GM18519 (cell line): ENCODE data around the gene SH2D7.

Experiments used
- ATAC-seq: cut with Tn5 transposase; IDR thresholded peaks from one replicate; pipeline ENCODE4 v1.9.1; 2021; ENCODE audit warnings: mild to moderate bottlenecking, moderate library complexity; ENCODE audit not compliant: unreplicated experiment, low FRiP score

SH2D7 gene

GRCh38 chr15:78092261-78093041 is at the start of gene SH2D7:
SH2D7 (plus strand) TSS chr15:78092561; CDS start chr15:78092585, 24 bp downstream.
- ATAC-seq: no peak

DNA sequence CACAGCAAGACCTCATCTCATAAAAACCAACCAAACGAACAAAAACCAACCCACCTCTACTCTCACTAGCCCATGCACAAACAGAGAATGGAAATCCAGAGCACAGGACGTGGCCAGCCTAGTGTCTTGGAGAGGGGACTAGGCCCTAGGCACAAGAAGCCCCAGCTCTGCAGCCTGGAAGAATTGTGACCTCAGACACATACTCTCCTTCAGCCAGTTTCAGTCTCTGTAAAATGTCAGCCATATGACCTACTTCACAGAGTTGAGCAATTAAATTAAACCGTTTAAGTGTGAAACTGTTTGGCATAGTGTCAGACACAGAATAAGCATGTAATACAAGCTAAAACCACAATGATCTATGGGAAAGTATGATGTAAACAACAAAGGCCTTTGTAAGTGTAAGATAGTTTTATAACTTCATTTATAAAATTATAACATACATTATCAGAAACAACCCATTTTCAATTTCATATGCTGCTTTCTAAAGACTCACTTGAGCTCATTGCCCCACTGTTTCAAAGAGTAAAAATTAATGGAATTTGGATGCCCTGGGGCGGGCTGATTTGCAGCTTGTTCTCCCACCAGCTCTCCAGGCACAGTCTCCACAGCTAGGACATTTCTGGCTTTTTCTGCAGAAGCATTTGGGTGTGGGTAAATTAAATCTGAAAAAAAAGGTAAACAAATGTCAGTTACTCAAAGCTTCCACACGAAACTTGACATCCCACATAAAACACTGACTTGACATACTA is 47.8 kb upstream of the SH2D7 start:
- ATAC-seq: no peak

DNA sequence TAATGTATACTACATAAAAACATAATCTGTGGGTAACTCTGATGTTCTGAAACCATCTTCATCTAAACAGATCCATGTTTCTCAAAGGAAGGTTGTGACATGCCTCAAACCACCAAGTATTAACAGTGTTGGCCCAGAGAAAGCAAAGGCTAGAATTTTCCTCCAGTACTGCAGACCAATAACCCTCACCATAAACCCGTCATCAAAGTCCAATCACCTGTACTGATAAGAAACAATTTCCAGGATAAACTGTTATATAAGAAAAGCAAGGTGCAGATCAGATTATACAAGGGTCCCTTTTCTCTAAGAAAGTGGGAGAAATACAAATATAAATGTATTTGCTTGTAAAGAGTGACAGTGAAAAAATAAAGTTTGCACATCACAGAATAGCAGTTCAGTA is 47.2 kb upstream of the SH2D7 start:
- ATAC-seq: no peak

GRCh38 chr15:78046796-78047341 is 45.5 kb upstream of the SH2D7 start:
- no peak for ATAC-seq

DNA sequence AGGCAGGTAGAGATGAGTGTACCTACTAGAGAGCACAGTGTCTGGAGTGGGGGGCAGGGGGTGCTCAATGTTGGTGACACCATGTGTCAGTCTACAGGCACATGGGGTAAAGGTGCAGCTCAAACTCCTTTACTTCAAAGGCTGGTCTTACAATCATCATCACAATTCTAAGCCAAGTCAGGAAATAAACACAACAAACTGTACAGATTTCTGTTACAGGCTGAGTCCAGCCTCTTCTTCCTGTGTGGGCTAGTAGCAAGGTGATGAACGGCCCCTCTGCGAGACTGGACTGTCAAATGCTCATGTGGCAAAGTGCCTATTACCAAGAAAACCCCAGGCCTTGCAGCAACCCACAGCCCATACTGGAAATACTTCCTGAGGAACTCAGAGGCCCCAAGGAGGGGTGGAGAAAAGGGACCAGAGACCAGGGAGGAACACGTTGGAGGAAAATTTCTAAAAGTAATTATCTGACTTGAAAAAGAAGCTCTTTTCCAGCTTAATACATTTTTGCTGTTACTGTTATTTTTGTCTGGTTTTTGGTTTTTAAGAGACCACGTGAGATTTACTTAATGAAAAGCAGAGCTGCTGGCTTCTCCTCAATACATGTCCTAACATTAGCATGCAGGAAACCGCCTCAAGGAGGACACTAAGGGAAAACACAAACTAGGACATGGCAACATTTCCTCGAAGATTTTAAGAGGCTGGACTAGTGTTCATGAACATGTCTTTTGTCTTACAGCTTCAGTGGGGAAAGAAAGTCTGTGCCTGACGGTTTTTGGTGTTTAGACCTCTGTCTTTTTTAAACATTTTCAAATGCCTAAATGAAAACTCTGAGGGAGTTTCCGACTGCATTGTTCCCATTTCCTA is 44.4 kb upstream of the SH2D7 start:
- ATAC-seq: no peak

DNA sequence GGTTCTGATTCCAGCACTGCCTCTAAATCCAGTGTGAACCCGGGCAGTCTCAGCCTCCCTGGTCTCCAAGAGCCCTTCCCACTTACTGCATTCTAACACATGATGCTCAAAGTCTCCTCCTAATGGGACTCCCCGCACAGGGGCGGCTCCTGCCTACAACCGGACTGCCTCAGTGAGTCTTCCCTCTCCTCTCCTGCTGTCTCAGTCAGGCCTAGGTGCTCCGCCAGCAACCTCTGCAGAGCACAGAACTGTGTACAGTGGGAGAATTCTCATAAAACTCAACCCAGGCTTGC is 43.8 kb upstream of the SH2D7 start:
- ATAC-seq: no peak

- ATAC-seq: peak; percentile 61
These were observed 42.5 kb upstream of the SH2D7 start for GRCh38 chr15:78049691-78050440.

- ATAC-seq: peak; percentile 20
These were observed 41.9 kb upstream of the SH2D7 start for GRCh38 chr15:78050441-78050809.

DNA sequence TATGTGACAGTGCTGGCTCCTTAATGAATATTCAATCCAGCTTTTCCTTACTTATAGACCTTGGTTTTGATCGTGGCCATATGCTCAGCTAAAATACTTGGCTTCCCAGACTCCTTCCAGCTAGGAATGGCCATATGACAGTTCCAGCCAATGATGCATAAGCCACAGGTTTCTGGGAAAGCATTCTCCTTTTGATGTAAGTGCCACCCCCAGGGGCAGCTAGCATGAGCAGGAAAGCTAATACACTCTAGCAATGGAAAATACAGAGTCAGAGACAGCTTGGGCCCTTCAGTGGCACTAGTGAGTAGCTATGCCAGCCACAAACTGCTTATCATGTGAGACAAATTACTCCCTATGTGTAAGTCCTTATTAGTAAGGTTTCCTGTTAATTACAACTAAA is 41.5 kb upstream of the SH2D7 start:
- no peak for ATAC-seq

- no peak for ATAC-seq
These were observed 40.8 kb upstream of the SH2D7 start for GRCh38 chr15:78051596-78051995.

- ATAC-seq: no peak
These were observed 40.4 kb upstream of the SH2D7 start for GRCh38 chr15:78052001-78052401.

DNA sequence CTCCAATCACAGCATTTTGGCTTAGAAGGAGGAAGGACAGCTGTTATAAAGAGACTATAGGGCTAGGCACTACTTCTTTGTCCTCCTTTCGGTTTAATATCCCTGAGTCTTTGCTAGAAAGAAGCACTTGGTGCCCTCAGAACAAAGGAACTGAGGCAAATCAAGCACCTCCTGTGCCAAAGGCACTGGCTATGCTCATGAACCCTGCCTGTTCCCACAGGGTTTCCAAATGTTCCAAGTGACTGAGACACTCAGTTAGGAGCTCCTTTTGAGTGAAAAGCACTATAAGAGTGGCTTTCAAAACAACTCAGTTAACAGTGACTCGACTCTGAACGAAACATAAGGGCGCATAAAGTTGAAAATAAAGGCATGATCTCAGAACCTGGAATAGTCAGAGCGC is 39.8 kb upstream of the SH2D7 start:
- ATAC-seq: no peak

GRCh38 chr15:78054518-78054917 is 37.8 kb upstream of the SH2D7 start:
- no peak for ATAC-seq

DNA sequence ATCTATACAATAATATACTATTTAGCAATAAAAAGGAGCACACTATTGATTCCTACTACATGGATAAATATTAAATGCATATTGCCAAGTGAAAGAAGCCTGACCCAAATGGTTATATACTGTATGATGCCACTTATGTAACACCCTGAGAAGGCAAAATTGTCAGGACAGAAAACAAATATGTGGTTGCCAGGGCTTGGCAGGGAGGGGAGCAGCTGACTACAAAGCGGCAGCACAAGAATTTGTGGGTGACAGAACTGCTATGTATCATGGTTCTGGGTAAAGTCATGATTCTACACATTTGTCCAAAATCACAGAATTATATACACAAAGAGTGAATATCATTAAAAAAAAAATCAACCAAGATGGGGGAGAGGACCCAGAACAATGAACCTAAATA is 37.4 kb upstream of the SH2D7 start:
- ATAC-seq: no peak

- no peak for ATAC-seq
These were observed 36.2 kb upstream of the SH2D7 start for GRCh38 chr15:78055919-78056713.

DNA sequence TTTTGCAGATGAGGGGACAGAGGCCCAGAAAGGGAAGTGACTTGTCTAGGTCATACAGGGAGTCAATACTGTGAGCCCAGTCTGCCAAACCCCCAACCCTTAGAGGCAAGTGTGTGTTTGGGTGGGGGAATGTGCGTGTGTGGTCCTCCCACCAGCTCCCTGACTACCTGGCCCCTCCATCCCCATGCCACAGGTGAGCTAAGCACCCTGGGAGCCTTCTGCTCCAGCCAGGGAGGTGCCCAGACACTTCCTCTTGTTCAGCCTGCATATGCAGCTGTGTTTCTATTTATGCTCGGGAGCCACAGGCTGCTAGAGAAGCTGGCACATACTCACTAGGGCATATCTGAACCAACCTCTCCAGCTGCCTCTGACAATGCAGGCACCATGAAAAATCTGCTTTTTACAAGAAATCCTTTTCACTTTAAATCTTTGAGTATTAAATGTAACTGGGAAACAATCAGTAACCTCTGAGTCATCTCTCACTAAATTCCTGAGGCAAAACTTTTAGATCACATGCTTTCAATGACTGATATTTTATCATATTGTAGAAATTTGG is 35.6 kb upstream of the SH2D7 start:
- ATAC-seq: no peak

DNA sequence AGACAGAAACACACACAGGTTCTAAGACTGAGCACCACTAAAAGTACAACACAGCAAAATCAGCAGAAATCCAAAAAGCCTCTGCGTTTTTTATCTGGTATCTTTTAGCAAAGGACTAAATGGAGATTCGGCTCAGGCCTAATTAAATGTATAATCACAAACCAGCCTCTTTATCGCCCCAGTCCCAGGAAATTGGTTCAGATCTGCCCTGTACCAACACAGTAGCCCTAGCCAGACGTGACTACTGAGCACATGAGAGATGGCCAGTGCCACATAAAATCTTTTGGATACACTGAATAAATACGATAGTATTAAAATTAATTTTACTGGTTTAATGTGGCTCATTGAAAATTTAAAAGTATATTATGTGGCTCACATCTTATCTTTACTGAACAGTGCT is 34.6 kb upstream of the SH2D7 start:
- ATAC-seq: no peak

- ATAC-seq: no peak
These were observed 33.9 kb upstream of the SH2D7 start for GRCh38 chr15:78058401-78058935.
